Measurements from ENCODE around the gene TUBB4A. TPM values are rescaled to one million over a fixed set of nuclear protein-coding genes. Genes with fewer than 3 reads are reported as not detected.

The TUBB4A gene
- polyA plus RNA-seq, 1 donor from 2014 or later = 14.6 TPM

GRCh38 chr19:6531163-6531955, 29.2 kb upstream of the TUBB4A start:
- Mint-ChIP-seq H3K27me3 (peaks cover 19% of the 10 kb centered on the region), H3K27ac (peak overlapping the region; percentile 83 to 94 (median 83)), H3K9me3 (peaks cover 0 to 1% (median 0%) of the 10 kb centered on the region in 3 donors), H3K4me3 (peak overlapping the region; percentile 77 to 97 (median 90)), H3K4me1 (peaks cover 39 to 51% (median 51%) of the 10 kb centered on the region in 3 donors), H3K36me3 (no peaks in the 10 kb centered on the region)

- Mint-ChIP-seq H3K27ac (peak within 1 kb of the TSS; percentile 83 to 94 (median 93)), H3K4me3 (peak within 1 kb of the TSS; percentile 77 to 97 (median 90)), H3K4me1 (peaks cover 33 to 44% (median 43%) of the 10 kb centered on the region in 3 donors), H3K36me3 (no peaks in the 10 kb centered on the region), H3K9me3 (peaks cover 0 to 1% (median 0%) of the 10 kb centered on the region in 3 donors), H3K27me3 (peaks cover 19% of the 10 kb centered on the region)
Measured at GRCh38 chr19:6530386-6531162, 28.5 kb upstream of the TUBB4A start, which contains the start of gene TNFSF9. TSS of gene TNFSF9 (plus strand) at chr19:6531026. CDS start at chr19:6531037, 11 bp downstream.

- Mint-ChIP-seq H3K27ac (peak overlapping the region; percentile 52 to 94 (median 53)), H3K4me1 (peaks cover 33 to 41% (median 39%) of the 10 kb centered on the region in 3 donors), H3K4me3 (peak overlapping the region; percentile 77 to 97 (median 89)), H3K27me3 (peaks cover 19% of the 10 kb centered on the region), H3K36me3 (no peaks in the 10 kb centered on the region), H3K9me3 (peaks cover 0 to 1% (median 0%) of the 10 kb centered on the region in 3 donors)
Measured at GRCh38 chr19:6529937-6530385, 27.9 kb upstream of the TUBB4A start.

GRCh38 chr19:6529351-6529750, 27.2 kb upstream of the TUBB4A start:
- H3K27ac Mint-ChIP-seq = peak overlapping the region in 2 of 3 donors; percentile 91 to 94
- peak overlapping the region in 3 of 4 donors; percentile 70 to 92 (median 77) for H3K4me3 Mint-ChIP-seq
- H3K36me3 Mint-ChIP-seq = no peaks in the 10 kb centered on the region
- H3K9me3 Mint-ChIP-seq = peaks cover 0 to under 1% (median 0%) of the 10 kb centered on the region in 3 donors
- peaks cover 19% of the 10 kb centered on the region for H3K27me3 Mint-ChIP-seq
- H3K4me1 Mint-ChIP-seq = peaks cover 33 to 41% (median 38%) of the 10 kb centered on the region in 3 donors

GRCh38 chr19:6528544-6529121, 26.5 kb upstream of the TUBB4A start:
- H3K9me3 Mint-ChIP-seq = no peaks in the 10 kb centered on the region
- H3K27ac Mint-ChIP-seq = peak overlapping the region; percentile 91 to 95 (median 94)
- peaks cover 33 to 42% (median 38%) of the 10 kb centered on the region in 3 donors for H3K4me1 Mint-ChIP-seq
- no peaks in the 10 kb centered on the region for H3K36me3 Mint-ChIP-seq
- peak overlapping the region; percentile 4 to 80 (median 67) for H3K4me3 Mint-ChIP-seq
- H3K27me3 Mint-ChIP-seq = peaks cover 19% of the 10 kb centered on the region

GRCh38 chr19:6527893-6528543, 25.9 kb upstream of the TUBB4A start:
- Mint-ChIP-seq H3K27me3 (peaks cover 19% of the 10 kb centered on the region), H3K9me3 (no peaks in the 10 kb centered on the region), H3K27ac (peak overlapping the region; percentile 91 to 95 (median 94)), H3K36me3 (no peaks in the 10 kb centered on the region), H3K4me1 (peaks cover 33 to 42% (median 38%) of the 10 kb centered on the region in 3 donors), H3K4me3 (peak overlapping the region; percentile 64 to 80 (median 70))

GRCh38 chr19:6524311-6524710, 22.2 kb upstream of the TUBB4A start:
- Mint-ChIP-seq H3K4me1 (peaks cover 20 to 39% (median 28%) of the 10 kb centered on the region in 3 donors), H3K9me3 (no peaks in the 10 kb centered on the region), H3K4me3 (no peak overlapping the region), H3K36me3 (no peaks in the 10 kb centered on the region), H3K27me3 (peaks cover 2% of the 10 kb centered on the region), H3K27ac (no peak overlapping the region)

- peak overlapping the region; percentile 53 to 78 (median 64) for H3K4me3 Mint-ChIP-seq
- H3K27me3 Mint-ChIP-seq = peaks cover 2% of the 10 kb centered on the region
- H3K4me1 Mint-ChIP-seq = peaks cover 25 to 35% (median 28%) of the 10 kb centered on the region in 3 donors
- no peaks in the 10 kb centered on the region for H3K9me3 Mint-ChIP-seq
- H3K27ac Mint-ChIP-seq = peak overlapping the region; percentile 68 to 98 (median 94)
- H3K36me3 Mint-ChIP-seq = no peaks in the 10 kb centered on the region
Measured at GRCh38 chr19:6522712-6523111, 20.6 kb upstream of the TUBB4A start.

- Mint-ChIP-seq H3K9me3 (no peaks in the 10 kb centered on the region), H3K4me1 (peaks cover 27 to 37% (median 31%) of the 10 kb centered on the region in 3 donors), H3K27me3 (peaks cover 2% of the 10 kb centered on the region), H3K36me3 (no peaks in the 10 kb centered on the region), H3K27ac (peak overlapping the region; percentile 68 to 98 (median 94)), H3K4me3 (peak overlapping the region; percentile 53 to 78 (median 64))
Measured at GRCh38 chr19:6521718-6522646, 19.9 kb upstream of the TUBB4A start.

GRCh38 chr19:6519289-6519688, 17.2 kb upstream of the TUBB4A start:
- Mint-ChIP-seq H3K9me3 (no peaks in the 10 kb centered on the region), H3K27ac (peak overlapping the region; percentile 67 to 92 (median 85)), H3K36me3 (no peaks in the 10 kb centered on the region), H3K4me1 (peaks cover 28 to 43% (median 38%) of the 10 kb centered on the region in 3 donors), H3K27me3 (peaks cover 2% of the 10 kb centered on the region), H3K4me3 (peak overlapping the region in 3 of 4 donors; percentile 38 to 83 (median 42))

- Mint-ChIP-seq H3K27ac (peak overlapping the region; percentile 85 to 97 (median 92)), H3K4me1 (peaks cover 28 to 41% (median 38%) of the 10 kb centered on the region in 3 donors), H3K9me3 (no peaks in the 10 kb centered on the region), H3K4me3 (peak overlapping the region; percentile 72 to 86 (median 79)), H3K27me3 (peaks cover 2% of the 10 kb centered on the region), H3K36me3 (no peaks in the 10 kb centered on the region)
Measured at GRCh38 chr19:6518145-6518911, 16.2 kb upstream of the TUBB4A start.

- no peaks in the 10 kb centered on the region for H3K9me3 Mint-ChIP-seq
- H3K36me3 Mint-ChIP-seq = no peaks in the 10 kb centered on the region
- peaks cover 20 to 33% (median 28%) of the 10 kb centered on the region in 3 donors for H3K4me1 Mint-ChIP-seq
- H3K4me3 Mint-ChIP-seq = peak overlapping the region; percentile 49 to 100 (median 96)
- peak overlapping the region; percentile 11 to 81 (median 26) for H3K27ac Mint-ChIP-seq
- no peaks in the 10 kb centered on the region for H3K27me3 Mint-ChIP-seq
Measured at GRCh38 chr19:6516659-6517291, 14.7 kb upstream of the TUBB4A start.
